HepG2 (cell line): ENCODE data around the gene ENTPD6. TPM values are rescaled to one million over a fixed set of nuclear protein-coding genes. Genes with fewer than 3 reads are reported as not detected.

Experiments used
- ATAC-seq: fragments of 200-7000 bp; cut with Tn5 transposase; 3 replicates; pipeline ENCODE4 v1.9.1; 2020; ENCODE audit warnings: mild to moderate bottlenecking, moderate library complexity
- BruUV-seq: library from RNA; stranded (reverse); fragments of 400-500 nt; replicated peaks from 2 replicates; lab custom pipeline; 2021; lab: Mats Ljungman, UMichigan
- CTCF ChIA-PET: fragments of 300-600 bp; formaldehyde crosslinking; extraction: SDS; loops from one replicate; lab custom pipeline; 2021; ENCODE audit warnings: low total read pairs, inconsistent platforms, low intra/inter-chr PET ratio; lab: Yijun Ruan, JAX
- POLR2A ChIA-PET: fragments of 350-600 bp; sonication (Branson Sonifier 250); formaldehyde crosslinking; loops from one replicate; lab custom pipeline; 2020; ENCODE audit warnings: antibody characterized with exemption, inconsistent platforms; lab: Yijun Ruan, JAX
- DNase-seq: peaks from one replicate; pipeline ENCODE4 v3.0.0-alpha.2; 2015; ENCODE audit warnings: low spot score
- FAIRE-seq: peaks from 3 replicates; lab custom pipeline; 2011; peaks lifted over from hg19 to GRCh38; lab: Jason Lieb, UNC
- H2AFZ ChIP-seq: one replicate; pipeline ENCODE4 v1.6.1; 2011; ENCODE audit warnings: low read length, inconsistent platforms
- H3K27ac ChIP-seq: fragments of 300-600 bp; 3 replicates; pipeline ENCODE4 v1.8.0; 2011; ENCODE audit warnings: mixed run types, mild to moderate bottlenecking, mixed read lengths, low read length, inconsistent platforms; ENCODE audit not compliant: insufficient read depth; ENCODE audit errors: extremely low read length
- H3K27me3 ChIP-seq, 2 experiments: fragments of 200-600 bp in 1 of 2; 2 replicates in 1 of 2; 3 replicates in 1 of 2; pipeline versions ENCODE4 v1.6.0 to v1.8.0; 2011; ENCODE audit warnings: low read length in 2 of 2, mild to moderate bottlenecking in 2 of 2, moderate library complexity in 2 of 2, inconsistent platforms in 1 of 2; ENCODE audit not compliant: insufficient read depth in 2 of 2, control insufficient read depth in 1 of 2
- H3K36me3 ChIP-seq, 2 experiments: fragments of 200-600 bp in 1 of 2; replicated peaks in 1 of 2; 2 replicates in 1 of 2; 3 replicates in 1 of 2; pipeline versions ENCODE4 v1.5.1 to v1.8.0; 2011; ENCODE audit warnings: low read length in 2 of 2, inconsistent platforms in 1 of 2; ENCODE audit not compliant: insufficient read depth in 2 of 2, control insufficient read depth in 1 of 2
- H3K4me1 ChIP-seq: 2 replicates; pipeline ENCODE4 v1.5.1; 2012; ENCODE audit warnings: low read length, inconsistent platforms; ENCODE audit not compliant: insufficient read depth
- H3K4me2 ChIP-seq: 2 replicates; pipeline ENCODE4 v1.6.0; 2011; ENCODE audit warnings: low read depth, low read length, inconsistent platforms
- H3K4me3 ChIP-seq, 3 experiments: fragments of 200-600 bp in 1 of 3; sonication (generic), shearing (Covaris generic) in 1 of 3; replicated peaks in 1 of 3; 2 replicates each; pipeline ENCODE4 v1.5.1; 2011 to 2016; ENCODE audit warnings: low read length in 3 of 3, inconsistent platforms in 2 of 3, low read depth in 2 of 3, mild to moderate bottlenecking in 2 of 3, control low read depth in 1 of 3, mixed read lengths in 1 of 3; ENCODE audit not compliant: insufficient read depth in 1 of 3
- H3K79me2 ChIP-seq: one replicate; pipeline ENCODE4 v1.6.1; 2011; ENCODE audit warnings: low read length, inconsistent platforms; ENCODE audit not compliant: insufficient read depth
- H3K9ac ChIP-seq: 2 replicates; pipeline ENCODE4 v1.6.0; 2011; ENCODE audit warnings: mild to moderate bottlenecking, low read depth, low read length, inconsistent platforms; ENCODE audit not compliant: insufficient read depth
- H3K9me3 ChIP-seq: 2 replicates; pipeline ENCODE4 v1.5.1; 2012; ENCODE audit warnings: mild to moderate bottlenecking, low read length
- H4K20me1 ChIP-seq: 2 replicates; pipeline ENCODE4 v1.6.0; 2011; ENCODE audit warnings: inconsistent platforms, mild to moderate bottlenecking, low read length, moderate library complexity; ENCODE audit not compliant: insufficient read depth
- FOXJ3 ChIP-seq: sonication (generic); formaldehyde crosslinking; IDR thresholded peaks from 2 replicates; pipeline ENCODE4 v1.4.0; 2020; ENCODE audit warnings: missing genetic modification reagents, mild to moderate bottlenecking, borderline replicate concordance
- GTF2F1 ChIP-seq: fragments of 150-350 bp; IDR thresholded peaks from 2 replicates; pipeline ENCODE4 v1.6.1; 2014; ENCODE audit warnings: low read length
- HNRNPLL ChIP-seq: fragments of 200-400 bp; formaldehyde crosslinking; IDR thresholded peaks from 2 replicates; pipeline ENCODE4 v1.6.1; 2017; ENCODE audit warnings: mild to moderate bottlenecking, low read depth, low read length; ENCODE audit not compliant: poor library complexity, severe bottlenecking
- POLR2AphosphoS5 ChIP-seq: IDR thresholded peaks from 2 replicates; pipeline ENCODE4 v1.6.1; 2012; ENCODE audit warnings: low read depth, low read length
- SIN3B ChIP-seq: fragments of 150-350 bp; IDR thresholded peaks from 2 replicates; pipeline ENCODE4 v1.6.1; 2014; ENCODE audit warnings: low read length
- ZFP1 ChIP-seq: IDR thresholded peaks from 2 replicates; pipeline ENCODE4 v1.6.1; 2016
- ZNF205 ChIP-seq: IDR thresholded peaks from 2 replicates; pipeline ENCODE4 v1.6.1; 2018; ENCODE audit warnings: missing biosample characterization, missing genetic modification reagents
- ZNF556 ChIP-seq: sonication (generic); formaldehyde crosslinking; IDR thresholded peaks from 2 replicates; pipeline ENCODE4 v1.4.0; 2020; ENCODE audit warnings: mild to moderate bottlenecking, missing genetic modification reagents, borderline replicate concordance
- ZNF674 ChIP-seq: sonication (generic); formaldehyde crosslinking; IDR thresholded peaks from 2 replicates; pipeline ENCODE4 v1.5.0; 2020; ENCODE audit warnings: low read depth, mild to moderate bottlenecking, missing genetic modification reagents
- WGBS: methylation state at CpG from one replicate; pipeline ENCODE4 v1.1.6; 2017; ENCODE audit warnings: low lambda C conversion rate; 5-methylcytosine and 5-hydroxymethylcytosine counted together
- in situ Hi-C: cut with HindIII; loops from 2 replicates; pipeline ENCODE4 v1.10.0; 2017; ENCODE audit warnings: low pct_unique_long_range_greater_than_20kb; ENCODE audit not compliant: extremely low pct_ligation_motif_present
- intact Hi-C: fragments of 100-400 bp; cut with micrococcal nuclease; formaldehyde crosslinking; loops from one replicate; pipeline ENCODE4 v1.10.0; 2022; ENCODE audit not compliant: unreplicated experiment
- polyA plus RNA-seq, 8 experiments: library from polyadenylated mRNA; depleted of rRNA in 3 of 8; stranded (reverse) in 7 of 8; unstranded in 1 of 8; fragments of >200 nt; fragmentation: Illumina TruSeq in 4 of 8; extraction: Trizol in 4 of 8; gene quantifications; 2 replicates each; pipeline versions ENCODE4 v1.2.1 to v1.2.3, GENCODE V29; 2011 to 2016; ENCODE audit warnings: low read depth in 4 of 8, missing spikeins in 1 of 8, mixed read lengths in 1 of 8; ENCODE audit not compliant: insufficient read depth in 1 of 8
- total RNA-seq, 5 experiments: library from RNA; depleted of rRNA; stranded (reverse); fragments of >200 nt; fragmentation: Illumina TruSeq; extraction: Trizol; gene quantifications; 2 replicates each; pipeline ENCODE4 v1.2.3, GENCODE V29; 2016; ENCODE audit warnings: low read depth in 1 of 5
- TF ChIP-seq, protein P1 (sequence below): sonication (generic); formaldehyde crosslinking; IDR thresholded peaks from 2 replicates; pipeline ENCODE4 v1.5.1; 2020; ENCODE audit warnings: mild to moderate bottlenecking, moderate library complexity, missing genetic modification reagents
- TF ChIP-seq, protein P2 (sequence below): IDR thresholded peaks from 2 replicates; pipeline ENCODE4 v1.6.1; 2016; ENCODE audit warnings: missing biosample characterization, missing genetic modification reagents, low read depth
- TF ChIP-seq, protein P3 (sequence below): sonication (generic); formaldehyde crosslinking; IDR thresholded peaks from 2 replicates; pipeline ENCODE4 v1.4.0; 2020; ENCODE audit warnings: mild to moderate bottlenecking, missing genetic modification reagents
- TF ChIP-seq, protein P4 (sequence below): sonication (generic); formaldehyde crosslinking; IDR thresholded peaks from 2 replicates; pipeline ENCODE4 v1.8.0; 2022; ENCODE audit warnings: missing genetic modification reagents, mild to moderate bottlenecking, moderate library complexity, borderline replicate concordance
- TF ChIP-seq, protein P5 (sequence below): IDR thresholded peaks from 2 replicates; pipeline ENCODE4 v1.6.1; 2012; ENCODE audit warnings: low read depth, low read length, improper control_type of control experiment

Gene ENTPD6
- total and polyA plus RNA-seq, 2 of the 13 experiments (the other 11 are each of a cell fraction or from before 2014, with no cell fraction given): 164 to 172 TPM

DNA sequence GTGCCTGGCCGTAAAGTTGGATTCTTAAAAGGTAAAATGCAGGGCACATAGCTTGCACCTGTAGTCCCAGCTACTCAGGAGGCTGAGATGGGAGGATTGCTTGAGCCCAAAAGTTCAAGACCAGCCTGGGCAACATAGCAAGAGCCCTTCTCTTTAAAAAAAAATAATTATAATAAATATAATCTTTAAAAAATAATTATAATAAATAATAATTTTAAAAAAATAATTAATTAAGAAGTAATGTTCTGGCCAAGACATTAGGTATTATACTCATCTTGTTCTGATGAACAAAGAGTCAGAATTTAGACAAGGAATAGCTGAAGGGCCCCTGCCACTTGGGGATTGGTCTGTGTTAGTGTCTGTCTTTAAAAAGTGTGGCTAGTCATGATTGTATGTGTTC is 13.9 kb downstream of the ENTPD6 start:
- DNase-seq (no peak), FAIRE-seq (no peak), ATAC-seq (no peak)
- Histone ChIP-seq H3K4me3 (no peak overlapping the region), H3K36me3 (peaks cover 37 to 49% of the 10 kb centered on the region in 2 experiments), H3K4me2 (no peak overlapping the region), H3K4me1 (peaks cover 12% of the 10 kb centered on the region), H3K79me2 (peaks cover 13% of the 10 kb centered on the region), H3K27ac (no peak overlapping the region), H3K9ac (no peak overlapping the region), H2AFZ (no peak overlapping the region), H3K9me3 (no peaks in the 10 kb centered on the region), H4K20me1 (no peaks in the 10 kb centered on the region), H3K27me3 (no peaks in the 10 kb centered on the region)
- POLR2A ChIA-PET: no interaction called here
- in situ Hi-C loops (no loop called here), intact Hi-C loops (no loop called here)
- CTCF ChIA-PET: no interaction called here
- TF ChIP-seq, protein P1, sequence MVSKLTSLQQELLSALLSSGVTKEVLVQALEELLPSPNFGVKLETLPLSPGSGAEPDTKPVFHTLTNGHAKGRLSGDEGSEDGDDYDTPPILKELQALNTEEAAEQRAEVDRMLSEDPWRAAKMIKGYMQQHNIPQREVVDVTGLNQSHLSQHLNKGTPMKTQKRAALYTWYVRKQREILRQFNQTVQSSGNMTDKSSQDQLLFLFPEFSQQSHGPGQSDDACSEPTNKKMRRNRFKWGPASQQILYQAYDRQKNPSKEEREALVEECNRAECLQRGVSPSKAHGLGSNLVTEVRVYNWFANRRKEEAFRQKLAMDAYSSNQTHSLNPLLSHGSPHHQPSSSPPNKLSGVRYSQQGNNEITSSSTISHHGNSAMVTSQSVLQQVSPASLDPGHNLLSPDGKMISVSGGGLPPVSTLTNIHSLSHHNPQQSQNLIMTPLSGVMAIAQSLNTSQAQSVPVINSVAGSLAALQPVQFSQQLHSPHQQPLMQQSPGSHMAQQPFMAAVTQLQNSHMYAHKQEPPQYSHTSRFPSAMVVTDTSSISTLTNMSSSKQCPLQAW (CRISPR knock-in tag): no peak
- TF ChIP-seq, protein P2, sequence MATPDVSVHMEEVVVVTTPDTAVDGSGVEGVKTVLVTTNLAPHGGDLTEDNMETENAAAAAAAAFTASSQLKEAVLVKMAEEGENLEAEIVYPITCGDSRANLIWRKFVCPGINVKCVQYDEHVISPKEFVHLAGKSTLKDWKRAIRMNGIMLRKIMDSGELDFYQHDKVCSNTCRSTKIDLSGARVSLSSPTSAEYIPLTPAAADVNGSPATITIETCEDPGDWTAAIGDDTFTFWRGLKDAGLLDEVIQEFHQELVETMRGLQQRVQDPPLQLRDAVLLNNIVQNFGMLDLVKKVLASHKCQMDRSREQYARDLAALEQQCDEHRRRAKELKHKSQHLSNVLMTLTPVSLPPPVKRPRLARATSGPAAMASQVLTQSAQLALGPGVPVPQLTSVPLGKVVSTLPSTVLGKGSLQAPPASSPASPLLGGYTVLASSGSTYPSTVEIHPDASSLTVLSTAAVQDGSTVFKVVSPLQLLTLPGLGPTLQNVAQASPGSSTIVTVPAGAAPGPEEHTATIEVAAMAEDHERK (CRISPR knock-in tag): no peak
- TF ChIP-seq, protein P3, sequence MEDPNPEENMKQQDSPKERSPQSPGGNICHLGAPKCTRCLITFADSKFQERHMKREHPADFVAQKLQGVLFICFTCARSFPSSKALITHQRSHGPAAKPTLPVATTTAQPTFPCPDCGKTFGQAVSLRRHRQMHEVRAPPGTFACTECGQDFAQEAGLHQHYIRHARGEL: no peak
- TF ChIP-seq ZNF556 (CRISPR knock-in tag): no peak
- TF ChIP-seq, protein P4, sequence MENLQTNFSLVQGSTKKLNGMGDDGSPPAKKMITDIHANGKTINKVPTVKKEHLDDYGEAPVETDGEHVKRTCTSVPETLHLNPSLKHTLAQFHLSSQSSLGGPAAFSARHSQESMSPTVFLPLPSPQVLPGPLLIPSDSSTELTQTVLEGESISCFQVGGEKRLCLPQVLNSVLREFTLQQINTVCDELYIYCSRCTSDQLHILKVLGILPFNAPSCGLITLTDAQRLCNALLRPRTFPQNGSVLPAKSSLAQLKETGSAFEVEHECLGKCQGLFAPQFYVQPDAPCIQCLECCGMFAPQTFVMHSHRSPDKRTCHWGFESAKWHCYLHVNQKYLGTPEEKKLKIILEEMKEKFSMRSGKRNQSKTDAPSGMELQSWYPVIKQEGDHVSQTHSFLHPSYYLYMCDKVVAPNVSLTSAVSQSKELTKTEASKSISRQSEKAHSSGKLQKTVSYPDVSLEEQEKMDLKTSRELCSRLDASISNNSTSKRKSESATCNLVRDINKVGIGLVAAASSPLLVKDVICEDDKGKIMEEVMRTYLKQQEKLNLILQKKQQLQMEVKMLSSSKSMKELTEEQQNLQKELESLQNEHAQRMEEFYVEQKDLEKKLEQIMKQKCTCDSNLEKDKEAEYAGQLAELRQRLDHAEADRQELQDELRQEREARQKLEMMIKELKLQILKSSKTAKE (CRISPR knock-in tag): no peak
- no peak for TF ChIP-seq ZFP1 (CRISPR knock-in tag)
- no peak for TF ChIP-seq SIN3B
- TF ChIP-seq HNRNPLL: no peak
- TF ChIP-seq, protein P5, sequence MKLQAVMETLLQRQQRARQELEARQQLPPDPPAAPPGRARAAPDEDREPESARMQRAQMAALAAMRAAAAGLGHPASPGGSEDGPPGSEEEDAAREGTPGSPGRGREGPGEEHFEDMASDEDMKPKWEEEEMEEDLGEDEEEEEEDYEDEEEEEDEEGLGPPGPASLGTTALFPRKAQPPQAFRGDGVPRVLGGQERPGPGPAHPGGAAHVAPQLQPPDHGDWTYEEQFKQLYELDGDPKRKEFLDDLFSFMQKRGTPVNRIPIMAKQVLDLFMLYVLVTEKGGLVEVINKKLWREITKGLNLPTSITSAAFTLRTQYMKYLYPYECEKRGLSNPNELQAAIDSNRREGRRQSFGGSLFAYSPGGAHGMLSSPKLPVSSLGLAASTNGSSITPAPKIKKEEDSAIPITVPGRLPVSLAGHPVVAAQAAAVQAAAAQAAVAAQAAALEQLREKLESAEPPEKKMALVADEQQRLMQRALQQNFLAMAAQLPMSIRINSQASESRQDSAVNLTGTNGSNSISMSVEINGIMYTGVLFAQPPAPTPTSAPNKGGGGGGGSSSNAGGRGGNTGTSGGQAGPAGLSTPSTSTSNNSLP: no peak
- no peak for TF ChIP-seq FOXJ3 (CRISPR knock-in tag)
- no peak for TF ChIP-seq GTF2F1
- no peak for TF ChIP-seq ZNF674 (CRISPR knock-in tag)
- no peak for TF ChIP-seq POLR2AphosphoS5
- TF ChIP-seq ZNF205 (CRISPR knock-in tag): no peak
- BruUV-seq: no TSS peak
- WGBS: 100% methylated on average over 1 of the region's 1 CpG
